Parathyroid adenoma (tissue), 2 donors: ENCODE measurements around the gene SEMA3F.

Experiments used
- H2AFZ ChIP-seq: fragments of 300-600 bp; sonication (generic); one replicate; pipeline ENCODE4 v1.7.0; 2017; ENCODE audit warnings: antibody characterized with exemption, mild to moderate bottlenecking
- H3K27ac ChIP-seq: fragments of 300-600 bp; sonication (generic); one replicate; pipeline ENCODE4 v1.7.0; 2017
- H3K27me3 ChIP-seq: fragments of 300-600 bp; sonication (generic); one replicate; pipeline ENCODE4 v1.7.0; 2017; ENCODE audit warnings: low read length; ENCODE audit not compliant: control insufficient read depth, insufficient read depth
- H3K36me3 ChIP-seq: fragments of 300-600 bp; sonication (generic); one replicate; pipeline ENCODE4 v1.7.0; 2017; ENCODE audit warnings: low read length; ENCODE audit not compliant: control insufficient read depth, insufficient read depth
- H3K4me1 ChIP-seq: fragments of 300-600 bp; sonication (generic); one replicate; pipeline ENCODE4 v1.7.0; 2017; ENCODE audit warnings: control low read depth
- H3K4me2 ChIP-seq: fragments of 300-600 bp; sonication (generic); one replicate; pipeline ENCODE4 v1.7.0; 2017; ENCODE audit warnings: low read length
- H3K4me3 ChIP-seq: fragments of 300-600 bp; sonication (generic); one replicate; pipeline ENCODE4 v1.7.0; 2017; ENCODE audit warnings: low read depth, low read length
- H3K79me2 ChIP-seq: fragments of 300-600 bp; sonication (generic); one replicate; pipeline ENCODE4 v1.7.0; 2017; ENCODE audit warnings: control low read depth
- H3K9ac ChIP-seq: fragments of 300-600 bp; sonication (generic); one replicate; pipeline ENCODE4 v1.7.0; 2017; ENCODE audit warnings: mild to moderate bottlenecking
- H3K9me3 ChIP-seq: fragments of 300-600 bp; sonication (generic); one replicate; pipeline ENCODE4 v1.7.0; 2017; ENCODE audit warnings: low read length; ENCODE audit not compliant: control insufficient read depth
- TF ChIP-seq, protein P1 (sequence below): fragments of 300-600 bp; sonication (generic); IDR thresholded peaks from one replicate; pipeline ENCODE4 v1.7.0; 2017; ENCODE audit warnings: antibody characterized with exemption, mild to moderate bottlenecking
- donor health status: primary hyperparathyroidism.

SEMA3F gene

GRCh38 chr3:50161320-50161719 lies 6.2 kb downstream of the SEMA3F start:
- Histone ChIP-seq H3K4me2 (no peak overlapping the region), H3K79me2 (no peaks in the 10 kb centered on the region), H3K9ac (no peak overlapping the region), H3K27me3 (no peaks in the 10 kb centered on the region), H3K4me3 (no peak overlapping the region), H3K36me3 (no peaks in the 10 kb centered on the region), H2AFZ (no peak overlapping the region), H3K4me1 (no peaks in the 10 kb centered on the region), H3K27ac (peak overlapping the region; percentile 54), H3K9me3 (no peaks in the 10 kb centered on the region)
- TF ChIP-seq, protein P1, sequence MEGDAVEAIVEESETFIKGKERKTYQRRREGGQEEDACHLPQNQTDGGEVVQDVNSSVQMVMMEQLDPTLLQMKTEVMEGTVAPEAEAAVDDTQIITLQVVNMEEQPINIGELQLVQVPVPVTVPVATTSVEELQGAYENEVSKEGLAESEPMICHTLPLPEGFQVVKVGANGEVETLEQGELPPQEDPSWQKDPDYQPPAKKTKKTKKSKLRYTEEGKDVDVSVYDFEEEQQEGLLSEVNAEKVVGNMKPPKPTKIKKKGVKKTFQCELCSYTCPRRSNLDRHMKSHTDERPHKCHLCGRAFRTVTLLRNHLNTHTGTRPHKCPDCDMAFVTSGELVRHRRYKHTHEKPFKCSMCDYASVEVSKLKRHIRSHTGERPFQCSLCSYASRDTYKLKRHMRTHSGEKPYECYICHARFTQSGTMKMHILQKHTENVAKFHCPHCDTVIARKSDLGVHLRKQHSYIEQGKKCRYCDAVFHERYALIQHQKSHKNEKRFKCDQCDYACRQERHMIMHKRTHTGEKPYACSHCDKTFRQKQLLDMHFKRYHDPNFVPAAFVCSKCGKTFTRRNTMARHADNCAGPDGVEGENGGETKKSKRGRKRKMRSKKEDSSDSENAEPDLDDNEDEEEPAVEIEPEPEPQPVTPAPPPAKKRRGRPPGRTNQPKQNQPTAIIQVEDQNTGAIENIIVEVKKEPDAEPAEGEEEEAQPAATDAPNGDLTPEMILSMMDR = no peak

- TF ChIP-seq, protein P1 = no peak
- Histone ChIP-seq H3K4me2 (no peak overlapping the region), H3K9me3 (no peaks in the 10 kb centered on the region), H3K27ac (peak overlapping the region; percentile 54), H3K36me3 (no peaks in the 10 kb centered on the region), H3K4me3 (no peak overlapping the region), H3K9ac (no peak overlapping the region), H3K27me3 (no peaks in the 10 kb centered on the region), H2AFZ (no peak overlapping the region), H3K79me2 (no peaks in the 10 kb centered on the region), H3K4me1 (no peaks in the 10 kb centered on the region)
These were observed 7.1 kb downstream of the SEMA3F start for GRCh38 chr3:50162034-50162883.

DNA sequence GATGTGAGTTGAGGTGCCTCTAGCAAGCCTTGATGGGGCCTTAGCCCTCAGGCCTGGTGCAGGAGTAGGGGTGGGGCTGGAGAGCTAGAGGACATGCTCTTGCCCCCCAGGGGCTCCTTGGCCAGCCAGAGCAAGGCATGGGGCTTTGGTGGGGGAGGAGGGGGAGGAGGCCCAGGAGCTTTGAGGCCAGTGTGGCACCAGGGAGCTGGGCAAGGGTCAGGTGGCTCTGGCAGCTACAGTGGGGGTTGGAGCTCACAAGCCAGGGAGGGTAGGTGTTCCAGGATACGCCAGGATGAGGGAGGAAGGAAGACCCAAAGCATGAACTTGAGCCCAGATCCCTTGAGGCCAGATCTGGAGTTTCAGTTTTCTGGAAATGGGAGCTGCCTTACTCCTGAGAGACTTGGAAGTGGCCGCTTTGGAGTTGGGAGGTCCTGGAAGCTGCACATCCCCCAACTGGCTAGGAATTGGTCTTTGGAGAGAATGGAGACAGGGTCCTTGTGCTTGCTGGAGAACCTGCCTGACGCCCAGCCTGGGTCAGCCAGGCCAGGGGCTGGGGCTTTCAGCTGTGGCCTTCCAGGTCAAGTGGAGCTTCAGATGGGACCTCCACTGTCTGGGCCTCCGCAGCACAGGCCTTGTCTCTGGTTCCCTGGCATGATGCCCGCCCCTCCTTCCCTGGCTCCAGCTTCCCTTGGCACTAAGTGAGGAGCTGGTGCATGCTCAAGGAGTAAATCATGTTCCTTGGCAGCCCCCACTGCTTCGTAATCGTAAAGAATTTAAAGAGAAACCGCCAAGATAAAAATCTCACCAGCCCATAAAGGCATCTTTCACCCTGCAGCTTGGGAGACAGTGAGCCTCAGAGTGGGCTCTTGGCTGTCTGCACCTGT lies 8.7 kb downstream of the SEMA3F start:
- Histone ChIP-seq H3K27ac (peak overlapping the region; percentile 60), H3K4me1 (no peaks in the 10 kb centered on the region)

GRCh38 chr3:50164481-50164880 lies 9.4 kb downstream of the SEMA3F start:
- no peak overlapping the region for H2AFZ ChIP-seq
- no peaks in the 10 kb centered on the region for H3K79me2 ChIP-seq
- H3K27me3 ChIP-seq = no peaks in the 10 kb centered on the region
- no peaks in the 10 kb centered on the region for H3K36me3 ChIP-seq
- H3K4me2 ChIP-seq = no peak overlapping the region
- TF ChIP-seq, protein P1 = no peak
- peak overlapping the region; percentile 60 for H3K27ac ChIP-seq
- H3K4me3 ChIP-seq = no peak overlapping the region
- H3K4me1 ChIP-seq = no peaks in the 10 kb centered on the region
- H3K9me3 ChIP-seq = no peaks in the 10 kb centered on the region
- H3K9ac ChIP-seq = no peak overlapping the region

More for the DNA sequence above, 8.7 kb downstream of the SEMA3F start:
- H3K9me3 ChIP-seq = no peaks in the 10 kb centered on the region
- H3K4me2 ChIP-seq = no peak overlapping the region
- H3K79me2 ChIP-seq = no peaks in the 10 kb centered on the region
- no peaks in the 10 kb centered on the region for H3K27me3 ChIP-seq
- TF ChIP-seq, protein P1 = no peak
- H3K4me3 ChIP-seq = no peak overlapping the region
- H3K9ac ChIP-seq = no peak overlapping the region
- no peaks in the 10 kb centered on the region for H3K36me3 ChIP-seq
- H2AFZ ChIP-seq = no peak overlapping the region
